ENCODE data around the gene RGL3. TPM values are rescaled to one million over a fixed set of nuclear protein-coding genes. Genes with fewer than 3 reads are reported as not detected.

The RGL3 gene
- total and polyA plus RNA-seq, 10 of the 15 experiments (the other 5 are each of a cell fraction or from before 2014, with no cell fraction given) = not detected

DNA sequence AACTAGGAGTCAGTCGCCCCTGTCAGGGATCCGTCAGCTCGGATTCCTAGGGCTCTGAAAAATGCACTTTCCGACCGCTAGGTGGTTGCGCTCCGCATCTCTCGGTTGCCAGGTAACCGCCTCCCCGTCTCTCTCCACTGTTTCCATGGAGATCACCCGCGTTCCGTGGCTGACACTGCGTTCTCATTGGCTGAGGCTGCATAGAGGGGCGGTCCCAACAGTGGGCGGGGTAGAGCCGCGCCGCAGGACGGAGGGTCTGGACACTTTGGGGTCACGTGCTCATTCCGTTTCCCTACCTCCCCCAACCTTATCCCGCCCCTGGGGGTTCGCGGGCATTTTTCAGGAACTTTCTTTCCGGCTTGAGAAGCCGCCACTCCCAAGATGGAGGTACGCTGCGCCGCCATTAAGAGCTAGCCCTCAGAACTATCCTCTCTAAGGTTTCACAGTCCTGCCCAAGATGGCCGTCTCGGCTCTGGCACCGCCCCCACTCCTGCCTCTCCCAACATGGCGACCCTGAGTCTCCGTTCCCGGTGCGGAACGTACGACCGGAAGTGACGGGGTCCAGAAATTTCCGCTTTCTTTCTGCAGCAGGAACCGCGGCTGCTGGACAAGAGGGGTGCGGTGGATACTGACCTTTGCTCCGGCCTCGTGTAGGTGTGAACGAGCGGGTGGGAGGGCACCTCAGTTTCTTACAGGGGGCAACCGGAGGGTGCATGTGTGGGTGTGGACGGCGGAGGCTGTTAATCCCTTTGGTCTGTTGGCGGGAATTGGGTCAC is 16.1 kb upstream of the RGL3 start, which contains the start of the genes ODAD3 and PRKCSH (continued):
- TF ChIP-seq, protein P1, sequence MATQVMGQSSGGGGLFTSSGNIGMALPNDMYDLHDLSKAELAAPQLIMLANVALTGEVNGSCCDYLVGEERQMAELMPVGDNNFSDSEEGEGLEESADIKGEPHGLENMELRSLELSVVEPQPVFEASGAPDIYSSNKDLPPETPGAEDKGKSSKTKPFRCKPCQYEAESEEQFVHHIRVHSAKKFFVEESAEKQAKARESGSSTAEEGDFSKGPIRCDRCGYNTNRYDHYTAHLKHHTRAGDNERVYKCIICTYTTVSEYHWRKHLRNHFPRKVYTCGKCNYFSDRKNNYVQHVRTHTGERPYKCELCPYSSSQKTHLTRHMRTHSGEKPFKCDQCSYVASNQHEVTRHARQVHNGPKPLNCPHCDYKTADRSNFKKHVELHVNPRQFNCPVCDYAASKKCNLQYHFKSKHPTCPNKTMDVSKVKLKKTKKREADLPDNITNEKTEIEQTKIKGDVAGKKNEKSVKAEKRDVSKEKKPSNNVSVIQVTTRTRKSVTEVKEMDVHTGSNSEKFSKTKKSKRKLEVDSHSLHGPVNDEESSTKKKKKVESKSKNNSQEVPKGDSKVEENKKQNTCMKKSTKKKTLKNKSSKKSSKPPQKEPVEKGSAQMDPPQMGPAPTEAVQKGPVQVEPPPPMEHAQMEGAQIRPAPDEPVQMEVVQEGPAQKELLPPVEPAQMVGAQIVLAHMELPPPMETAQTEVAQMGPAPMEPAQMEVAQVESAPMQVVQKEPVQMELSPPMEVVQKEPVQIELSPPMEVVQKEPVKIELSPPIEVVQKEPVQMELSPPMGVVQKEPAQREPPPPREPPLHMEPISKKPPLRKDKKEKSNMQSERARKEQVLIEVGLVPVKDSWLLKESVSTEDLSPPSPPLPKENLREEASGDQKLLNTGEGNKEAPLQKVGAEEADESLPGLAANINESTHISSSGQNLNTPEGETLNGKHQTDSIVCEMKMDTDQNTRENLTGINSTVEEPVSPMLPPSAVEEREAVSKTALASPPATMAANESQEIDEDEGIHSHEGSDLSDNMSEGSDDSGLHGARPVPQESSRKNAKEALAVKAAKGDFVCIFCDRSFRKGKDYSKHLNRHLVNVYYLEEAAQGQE (IDR thresholded peaks at IDR 0.05; ENCODE audit: low read depth, low read length) = no peak
- no peak for TF ChIP-seq ZNF24 (IDR thresholded peaks at IDR 0.05)
- no peak for TF ChIP-seq CBX5 (IDR thresholded peaks at IDR 0.05; ENCODE audit: low read depth)
- no peak for TF ChIP-seq FOS (IDR thresholded peaks at IDR 0.05; ENCODE audit: borderline replicate concordance, extremely low read depth, insufficient read length)
- TF ChIP-seq KLF5 (IDR thresholded peaks at IDR 0.05; ENCODE audit: partially characterized antibody) = peak; percentile 52
- TF ChIP-seq RB1 (IDR thresholded peaks at IDR 0.05; ENCODE audit: borderline replicate concordance) = peak; percentile 90; the same call in 1 of the 2 replicates
- no peak for TF ChIP-seq IRF4 (IDR thresholded peaks at IDR 0.05; ENCODE audit: low read depth, low read length)
- no peak for TF ChIP-seq TCF3 (IDR thresholded peaks at IDR 0.05; ENCODE audit: borderline replicate concordance, insufficient read depth, low read depth, low read length)
- TF ChIP-seq GATAD2B (conservative IDR thresholded peaks at IDR 0.05; ENCODE audit: low read depth) = no peak
- TF ChIP-seq ESRRA (IDR thresholded peaks at IDR 0.05; ENCODE audit: low read length) = peak; percentile 72; the same call in 1 of the 2 replicates
- peak; percentile 68; the same call in 1 of the 2 replicates for TF ChIP-seq TBL1XR1 (IDR thresholded peaks at IDR 0.05; ENCODE audit: low read depth, low read length)
- no peak for TF ChIP-seq TCF7 (IDR thresholded peaks at IDR 0.05; ENCODE audit: borderline replicate concordance)
- TF ChIP-seq, protein P2, sequence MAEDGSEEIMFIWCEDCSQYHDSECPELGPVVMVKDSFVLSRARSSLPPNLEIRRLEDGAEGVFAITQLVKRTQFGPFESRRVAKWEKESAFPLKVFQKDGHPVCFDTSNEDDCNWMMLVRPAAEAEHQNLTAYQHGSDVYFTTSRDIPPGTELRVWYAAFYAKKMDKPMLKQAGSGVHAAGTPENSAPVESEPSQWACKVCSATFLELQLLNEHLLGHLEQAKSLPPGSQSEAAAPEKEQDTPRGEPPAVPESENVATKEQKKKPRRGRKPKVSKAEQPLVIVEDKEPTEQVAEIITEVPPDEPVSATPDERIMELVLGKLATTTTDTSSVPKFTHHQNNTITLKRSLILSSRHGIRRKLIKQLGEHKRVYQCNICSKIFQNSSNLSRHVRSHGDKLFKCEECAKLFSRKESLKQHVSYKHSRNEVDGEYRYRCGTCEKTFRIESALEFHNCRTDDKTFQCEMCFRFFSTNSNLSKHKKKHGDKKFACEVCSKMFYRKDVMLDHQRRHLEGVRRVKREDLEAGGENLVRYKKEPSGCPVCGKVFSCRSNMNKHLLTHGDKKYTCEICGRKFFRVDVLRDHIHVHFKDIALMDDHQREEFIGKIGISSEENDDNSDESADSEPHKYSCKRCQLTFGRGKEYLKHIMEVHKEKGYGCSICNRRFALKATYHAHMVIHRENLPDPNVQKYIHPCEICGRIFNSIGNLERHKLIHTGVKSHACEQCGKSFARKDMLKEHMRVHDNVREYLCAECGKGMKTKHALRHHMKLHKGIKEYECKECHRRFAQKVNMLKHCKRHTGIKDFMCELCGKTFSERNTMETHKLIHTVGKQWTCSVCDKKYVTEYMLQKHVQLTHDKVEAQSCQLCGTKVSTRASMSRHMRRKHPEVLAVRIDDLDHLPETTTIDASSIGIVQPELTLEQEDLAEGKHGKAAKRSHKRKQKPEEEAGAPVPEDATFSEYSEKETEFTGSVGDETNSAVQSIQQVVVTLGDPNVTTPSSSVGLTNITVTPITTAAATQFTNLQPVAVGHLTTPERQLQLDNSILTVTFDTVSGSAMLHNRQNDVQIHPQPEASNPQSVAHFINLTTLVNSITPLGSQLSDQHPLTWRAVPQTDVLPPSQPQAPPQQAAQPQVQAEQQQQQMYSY (CRISPR knock-in tag; IDR thresholded peaks at IDR 0.05) = no peak
- TF ChIP-seq, protein P3, sequence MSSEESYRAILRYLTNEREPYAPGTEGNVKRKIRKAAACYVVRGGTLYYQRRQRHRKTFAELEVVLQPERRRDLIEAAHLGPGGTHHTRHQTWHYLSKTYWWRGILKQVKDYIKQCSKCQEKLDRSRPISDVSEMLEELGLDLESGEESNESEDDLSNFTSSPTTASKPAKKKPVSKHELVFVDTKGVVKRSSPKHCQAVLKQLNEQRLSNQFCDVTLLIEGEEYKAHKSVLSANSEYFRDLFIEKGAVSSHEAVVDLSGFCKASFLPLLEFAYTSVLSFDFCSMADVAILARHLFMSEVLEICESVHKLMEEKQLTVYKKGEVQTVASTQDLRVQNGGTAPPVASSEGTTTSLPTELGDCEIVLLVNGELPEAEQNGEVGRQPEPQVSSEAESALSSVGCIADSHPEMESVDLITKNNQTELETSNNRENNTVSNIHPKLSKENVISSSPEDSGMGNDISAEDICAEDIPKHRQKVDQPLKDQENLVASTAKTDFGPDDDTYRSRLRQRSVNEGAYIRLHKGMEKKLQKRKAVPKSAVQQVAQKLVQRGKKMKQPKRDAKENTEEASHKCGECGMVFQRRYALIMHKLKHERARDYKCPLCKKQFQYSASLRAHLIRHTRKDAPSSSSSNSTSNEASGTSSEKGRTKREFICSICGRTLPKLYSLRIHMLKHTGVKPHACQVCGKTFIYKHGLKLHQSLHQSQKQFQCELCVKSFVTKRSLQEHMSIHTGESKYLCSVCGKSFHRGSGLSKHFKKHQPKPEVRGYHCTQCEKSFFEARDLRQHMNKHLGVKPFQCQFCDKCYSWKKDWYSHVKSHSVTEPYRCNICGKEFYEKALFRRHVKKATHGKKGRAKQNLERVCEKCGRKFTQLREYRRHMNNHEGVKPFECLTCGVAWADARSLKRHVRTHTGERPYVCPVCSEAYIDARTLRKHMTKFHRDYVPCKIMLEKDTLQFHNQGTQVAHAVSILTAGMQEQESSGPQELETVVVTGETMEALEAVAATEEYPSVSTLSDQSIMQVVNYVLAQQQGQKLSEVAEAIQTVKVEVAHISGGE (CRISPR knock-in tag; IDR thresholded peaks at IDR 0.05) = peak; percentile 9; the same call in 1 of the 2 replicates
- TF ChIP-seq SMARCA5 (IDR thresholded peaks at IDR 0.05) = no peak
- peak; percentile 95 for TF ChIP-seq CREB1 (IDR thresholded peaks at IDR 0.05; ENCODE audit: low read depth)
- TF ChIP-seq MEF2B (IDR thresholded peaks at IDR 0.05; ENCODE audit: partially characterized antibody, poor library complexity, severe bottlenecking) = peak; percentile 72

All from GM12878 (cell line).